SKM-1 (cell line): ENCODE data around the gene KCNH8.

Experiments used
- DNase-seq: peaks from one replicate; lab custom pipeline; 2025; ENCODE audit not compliant: unreplicated experiment; lab: John Stamatoyannopoulos, UW

The KCNH8 gene

DNA sequence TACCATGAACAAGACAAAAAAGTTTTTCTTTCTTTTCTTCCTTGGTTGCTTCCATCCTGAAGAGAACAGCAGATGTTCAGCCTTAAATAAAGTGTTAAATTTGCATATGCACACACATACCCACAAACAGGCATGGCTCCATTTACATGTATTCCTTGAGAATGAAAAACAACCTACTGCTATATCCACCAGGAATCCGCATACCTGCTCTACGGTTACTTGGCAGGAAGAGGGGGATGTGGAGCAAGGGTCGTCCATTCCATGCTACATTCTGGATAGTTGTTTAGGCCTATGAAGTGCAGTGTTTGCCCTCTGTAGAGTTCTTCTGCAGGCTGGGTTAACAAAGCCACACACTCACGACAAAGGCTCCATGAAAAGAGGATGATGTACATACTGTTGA is 322.8 kb downstream of the KCNH8 start:
- DNase-seq: no peak

DNA sequence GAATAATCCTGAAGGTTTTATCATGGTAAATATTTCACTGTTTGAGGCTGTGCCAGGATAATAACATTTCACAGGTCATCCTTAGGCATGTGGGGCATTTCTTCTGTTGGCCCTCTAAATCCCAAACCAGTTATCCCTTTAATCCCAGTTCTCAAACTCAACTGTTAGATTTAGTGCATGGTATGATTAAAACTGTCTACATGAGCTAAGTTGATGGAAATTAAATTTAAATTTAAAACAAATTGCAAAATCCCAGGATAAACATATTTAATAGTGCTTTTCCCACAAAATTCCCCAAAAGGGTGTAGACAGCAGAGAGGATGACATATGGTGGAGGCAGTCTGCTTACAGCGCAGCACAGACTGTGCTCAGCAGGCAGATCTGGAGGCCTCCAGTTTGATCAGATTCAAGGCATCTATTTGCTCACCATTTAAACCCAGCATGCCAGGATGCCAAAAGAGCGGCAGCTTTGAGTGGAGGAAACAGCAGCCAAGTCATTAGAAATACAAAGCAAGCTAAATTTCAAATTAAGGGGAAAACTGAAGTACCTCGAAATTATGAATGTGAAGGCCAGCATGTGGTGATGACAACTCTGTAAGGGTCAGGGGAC is 325.8 kb downstream of the KCNH8 start:
- no peak for DNase-seq

GRCh38 chr3:19476281-19476680 is 328.0 kb downstream of the KCNH8 start:
- no peak for DNase-seq

- DNase-seq: no peak
Measured at GRCh38 chr3:19485267-19485666, 337.0 kb downstream of the KCNH8 start.

DNA sequence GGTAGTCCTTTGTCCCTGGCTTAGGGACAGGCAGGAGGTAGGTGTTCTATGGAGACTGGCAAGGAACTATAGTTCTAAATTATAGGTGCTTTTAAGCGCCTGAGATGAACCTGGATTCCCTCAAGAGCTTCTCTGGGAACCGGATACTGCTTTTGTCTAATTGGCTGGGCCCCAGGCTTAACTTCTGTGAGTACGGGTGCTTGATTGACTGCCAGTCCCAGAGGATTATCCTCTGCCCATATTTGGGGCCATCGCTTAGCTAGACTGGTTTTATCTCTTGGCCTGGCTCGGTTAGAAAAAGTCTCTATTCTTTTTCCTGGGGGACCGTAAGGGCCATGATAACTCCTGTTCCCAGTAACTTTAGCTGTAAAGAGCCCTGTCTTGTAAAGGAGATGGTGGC is 339.1 kb downstream of the KCNH8 start:
- no peak for DNase-seq

- no peak for DNase-seq
Measured at GRCh38 chr3:19488939-19489338, 340.6 kb downstream of the KCNH8 start.

DNA sequence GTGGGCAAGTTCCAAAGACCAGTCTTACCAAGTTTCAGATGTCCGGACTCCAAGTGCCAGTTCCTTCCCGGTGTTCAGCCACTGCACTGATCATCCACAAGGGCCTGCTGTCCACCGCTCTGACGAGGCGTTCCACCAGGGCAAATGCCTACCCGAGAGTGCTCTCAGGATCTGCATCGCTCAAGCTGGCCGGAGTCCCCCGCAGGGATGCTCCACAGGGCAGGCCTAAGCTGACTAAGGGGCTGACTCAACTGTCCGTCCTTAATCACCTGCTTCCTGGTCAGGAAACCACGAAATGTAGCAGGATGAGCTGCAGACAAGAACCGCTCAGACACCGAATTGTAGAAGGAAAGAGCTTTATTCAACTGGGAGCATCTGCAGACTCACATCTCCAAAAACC is 341.6 kb downstream of the KCNH8 start:
- no peak for DNase-seq

GRCh38 chr3:19506171-19506570 is 357.9 kb downstream of the KCNH8 start:
- DNase-seq: no peak

DNA sequence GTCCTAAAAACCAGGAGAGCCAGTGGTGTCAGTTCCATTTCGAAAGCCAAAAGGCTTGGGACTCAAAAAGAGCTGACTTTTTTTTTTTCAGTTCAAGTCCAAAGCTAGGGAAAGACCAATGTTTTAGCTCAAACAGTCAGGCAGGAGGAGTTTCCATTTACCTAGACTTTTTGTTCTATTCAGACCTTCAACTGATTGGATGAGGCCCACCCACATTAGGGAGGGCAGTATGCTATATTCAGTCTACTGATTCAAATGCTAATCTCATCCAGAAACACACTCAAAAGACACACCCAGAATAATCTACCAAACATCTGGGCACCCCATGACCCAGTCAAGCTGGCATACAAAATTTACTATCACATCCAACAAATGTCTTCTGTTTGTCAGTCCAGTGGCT is 374.0 kb downstream of the KCNH8 start:
- DNase-seq: no peak

DNA sequence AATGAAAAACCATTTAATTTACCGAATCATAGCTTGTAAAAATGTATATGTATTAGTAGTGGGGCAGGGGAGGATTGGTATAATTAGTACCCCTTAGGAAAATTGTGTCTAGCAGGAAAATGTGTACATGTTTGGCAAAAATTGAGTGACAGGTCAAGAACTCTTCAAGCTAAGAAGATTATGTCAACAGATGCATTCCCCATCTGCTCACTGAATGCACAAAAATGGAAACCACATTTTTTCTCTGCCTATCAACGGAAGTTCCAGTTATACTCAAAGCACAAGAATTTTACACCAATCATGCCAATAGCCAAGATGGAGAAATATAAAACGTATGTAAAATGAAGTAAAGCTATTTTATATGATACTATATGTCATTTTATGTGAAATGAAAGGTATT is 377.8 kb downstream of the KCNH8 start:
- no peak for DNase-seq

DNA sequence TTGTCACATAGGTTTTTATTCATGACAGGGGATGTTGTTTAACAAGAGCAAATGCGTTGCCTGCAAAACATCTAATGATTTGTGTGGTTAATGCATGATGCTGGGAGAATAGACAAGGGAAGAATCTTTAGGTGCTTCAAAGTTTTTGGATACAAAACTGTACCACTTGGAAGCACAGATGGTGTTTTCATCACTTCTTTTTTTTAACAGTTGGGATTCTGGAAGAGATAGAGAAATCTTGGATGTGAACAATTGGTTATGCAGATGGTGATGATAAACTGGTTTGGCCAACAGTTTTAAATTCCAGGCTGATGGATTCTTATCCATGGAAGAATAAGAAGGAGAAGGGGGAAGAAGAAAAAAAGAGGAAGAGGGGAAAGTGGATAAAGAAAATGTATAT is 379.4 kb downstream of the KCNH8 start:
- no peak for DNase-seq

DNA sequence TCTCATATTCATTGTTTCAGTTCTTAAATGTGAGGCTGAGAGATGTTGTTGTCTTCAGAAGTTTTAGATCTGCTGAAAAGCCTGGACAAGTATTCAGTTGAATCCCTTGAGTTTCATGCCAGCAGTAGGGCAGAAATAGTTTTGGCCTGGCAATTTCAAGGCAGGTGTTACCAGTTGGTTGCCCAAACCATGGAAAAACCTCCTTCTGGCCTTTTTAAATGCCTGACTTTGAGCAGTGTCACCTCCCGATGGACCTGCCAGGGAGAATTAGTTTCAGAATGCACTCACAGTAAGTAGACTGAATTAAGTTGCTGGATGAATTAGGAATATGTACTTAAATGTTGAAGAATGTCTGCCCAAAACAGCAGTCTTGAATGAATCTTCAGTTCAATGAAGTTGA is 383.1 kb downstream of the KCNH8 start:
- no peak for DNase-seq

GRCh38 chr3:19539518-19540392 is 391.4 kb downstream of the KCNH8 start:
- DNase-seq: no peak

GRCh38 chr3:19540464-19540863 is 392.2 kb downstream of the KCNH8 start:
- DNase-seq: no peak

- no peak for DNase-seq
Measured at GRCh38 chr3:19541284-19541683, 393.0 kb downstream of the KCNH8 start.

DNA sequence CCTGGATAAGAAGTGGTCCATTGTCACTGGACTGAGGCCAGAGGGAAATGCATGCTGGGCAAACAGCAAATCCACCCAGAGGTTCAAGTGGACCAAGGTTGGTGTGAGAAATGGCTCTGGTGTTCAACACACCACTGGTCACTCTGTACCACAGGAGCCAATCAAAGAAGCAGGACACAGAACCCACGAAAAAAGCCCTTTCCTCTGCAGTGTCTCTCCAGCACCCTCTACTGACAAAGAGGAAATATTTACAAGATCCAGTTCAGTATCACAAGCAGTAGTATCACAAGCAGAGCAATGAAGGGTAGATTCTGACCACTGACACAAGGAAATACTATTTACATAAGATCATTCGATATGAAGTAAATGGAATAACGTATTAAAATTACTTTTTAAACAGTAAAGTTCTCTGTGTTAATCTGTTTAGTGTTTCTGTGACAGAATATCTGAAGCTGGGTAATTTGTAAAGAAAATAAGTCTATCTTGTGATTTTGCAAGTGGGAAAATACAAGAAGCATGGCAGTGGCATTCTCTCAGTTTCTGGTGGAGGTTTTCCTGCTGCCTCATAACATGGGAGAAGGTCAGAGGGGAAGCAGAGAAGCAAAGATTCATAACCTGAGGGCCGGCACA is 395.0 kb downstream of the KCNH8 start:
- DNase-seq: no peak

GRCh38 chr3:19547665-19548464 is 399.6 kb downstream of the KCNH8 start:
- no peak for DNase-seq

DNA sequence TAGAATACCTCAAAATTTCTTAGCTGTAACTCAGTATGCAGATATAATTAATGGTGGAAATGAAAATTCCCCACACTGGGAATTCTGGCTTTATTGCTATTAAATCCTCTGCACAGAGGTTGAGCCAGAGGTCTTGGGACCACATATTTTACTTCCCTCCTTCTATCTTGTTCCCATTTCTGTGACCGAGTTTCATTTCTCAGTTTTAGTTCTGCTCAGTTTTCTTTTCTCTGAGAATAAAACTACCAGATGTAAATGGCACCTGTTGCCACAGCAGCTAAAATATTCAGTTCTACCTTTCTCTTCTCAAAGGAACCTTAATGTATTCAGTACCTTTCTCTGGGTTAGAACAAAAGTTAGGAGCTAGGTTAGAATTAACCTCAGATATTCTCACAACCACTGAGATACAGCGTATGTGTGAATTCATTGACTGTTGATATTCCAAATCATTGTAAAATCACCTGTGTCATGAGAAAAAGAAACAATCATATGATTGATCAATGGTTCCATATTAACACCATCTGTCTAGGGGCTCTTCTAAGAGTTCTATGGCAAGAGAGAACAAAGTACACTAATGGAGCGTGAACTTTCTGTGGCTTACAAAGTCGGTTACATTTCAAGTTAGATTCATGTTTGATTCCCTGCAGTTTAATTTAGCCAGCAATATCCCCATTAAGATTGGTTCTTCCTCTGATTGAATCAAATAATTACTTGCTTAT is 411.6 kb downstream of the KCNH8 start:
- DNase-seq: no peak

- no peak for DNase-seq
Measured at GRCh38 chr3:19573644-19574043, 425.3 kb downstream of the KCNH8 start.

- no peak for DNase-seq
Measured at GRCh38 chr3:19574268-19574667, 426.0 kb downstream of the KCNH8 start.

- DNase-seq: no peak
Measured at GRCh38 chr3:19576343-19576742, 428.0 kb downstream of the KCNH8 start.
